ENCODE measurements around the gene SYT15.
A peak's percentile ranks its signal among the peaks of the same experiment; 100 is the strongest.

SYT15 gene

GRCh38 chr10:46543466-46544377, 35.2 kb upstream of the SYT15 start:
- no peaks in the 10 kb centered on the region for H4K20me1 ChIP-seq (ENCODE audit: insufficient read depth, low read length)
- TF ChIP-seq EZH2phosphoT487 (IDR thresholded peaks at IDR 0.05; ENCODE audit: low read depth), result no peak
- TF ChIP-seq, protein P1, sequence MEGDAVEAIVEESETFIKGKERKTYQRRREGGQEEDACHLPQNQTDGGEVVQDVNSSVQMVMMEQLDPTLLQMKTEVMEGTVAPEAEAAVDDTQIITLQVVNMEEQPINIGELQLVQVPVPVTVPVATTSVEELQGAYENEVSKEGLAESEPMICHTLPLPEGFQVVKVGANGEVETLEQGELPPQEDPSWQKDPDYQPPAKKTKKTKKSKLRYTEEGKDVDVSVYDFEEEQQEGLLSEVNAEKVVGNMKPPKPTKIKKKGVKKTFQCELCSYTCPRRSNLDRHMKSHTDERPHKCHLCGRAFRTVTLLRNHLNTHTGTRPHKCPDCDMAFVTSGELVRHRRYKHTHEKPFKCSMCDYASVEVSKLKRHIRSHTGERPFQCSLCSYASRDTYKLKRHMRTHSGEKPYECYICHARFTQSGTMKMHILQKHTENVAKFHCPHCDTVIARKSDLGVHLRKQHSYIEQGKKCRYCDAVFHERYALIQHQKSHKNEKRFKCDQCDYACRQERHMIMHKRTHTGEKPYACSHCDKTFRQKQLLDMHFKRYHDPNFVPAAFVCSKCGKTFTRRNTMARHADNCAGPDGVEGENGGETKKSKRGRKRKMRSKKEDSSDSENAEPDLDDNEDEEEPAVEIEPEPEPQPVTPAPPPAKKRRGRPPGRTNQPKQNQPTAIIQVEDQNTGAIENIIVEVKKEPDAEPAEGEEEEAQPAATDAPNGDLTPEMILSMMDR (IDR thresholded peaks at IDR 0.05; ENCODE audit: low read depth, low read length), result no peak
- no peak overlapping the region for H2AFZ ChIP-seq (ENCODE audit: low read depth, low read length)
- no peaks in the 10 kb centered on the region for H3K4me1 ChIP-seq (ENCODE audit: low read length)
- H3K27ac ChIP-seq (ENCODE audit: low read length), result no peak overlapping the region
- no peaks in the 10 kb centered on the region for H3K36me3 ChIP-seq (replicated peaks; ENCODE audit: low read depth, low read length)
- no peak overlapping the region for H3K9ac ChIP-seq (ENCODE audit: low read length)
- no peak overlapping the region for H3K4me3 ChIP-seq (ENCODE audit: low read length)
- no peaks in the 10 kb centered on the region for H3K9me3 ChIP-seq (ENCODE audit: insufficient read depth, low read length)
- H3K27me3 ChIP-seq (ENCODE audit: low read depth, low read length), result peaks cover 4% of the 10 kb centered on the region
- H3K4me2 ChIP-seq (ENCODE audit: low read length), result no peak overlapping the region
- H3K79me2 ChIP-seq (ENCODE audit: low read length), result no peaks in the 10 kb centered on the region

DNA sequence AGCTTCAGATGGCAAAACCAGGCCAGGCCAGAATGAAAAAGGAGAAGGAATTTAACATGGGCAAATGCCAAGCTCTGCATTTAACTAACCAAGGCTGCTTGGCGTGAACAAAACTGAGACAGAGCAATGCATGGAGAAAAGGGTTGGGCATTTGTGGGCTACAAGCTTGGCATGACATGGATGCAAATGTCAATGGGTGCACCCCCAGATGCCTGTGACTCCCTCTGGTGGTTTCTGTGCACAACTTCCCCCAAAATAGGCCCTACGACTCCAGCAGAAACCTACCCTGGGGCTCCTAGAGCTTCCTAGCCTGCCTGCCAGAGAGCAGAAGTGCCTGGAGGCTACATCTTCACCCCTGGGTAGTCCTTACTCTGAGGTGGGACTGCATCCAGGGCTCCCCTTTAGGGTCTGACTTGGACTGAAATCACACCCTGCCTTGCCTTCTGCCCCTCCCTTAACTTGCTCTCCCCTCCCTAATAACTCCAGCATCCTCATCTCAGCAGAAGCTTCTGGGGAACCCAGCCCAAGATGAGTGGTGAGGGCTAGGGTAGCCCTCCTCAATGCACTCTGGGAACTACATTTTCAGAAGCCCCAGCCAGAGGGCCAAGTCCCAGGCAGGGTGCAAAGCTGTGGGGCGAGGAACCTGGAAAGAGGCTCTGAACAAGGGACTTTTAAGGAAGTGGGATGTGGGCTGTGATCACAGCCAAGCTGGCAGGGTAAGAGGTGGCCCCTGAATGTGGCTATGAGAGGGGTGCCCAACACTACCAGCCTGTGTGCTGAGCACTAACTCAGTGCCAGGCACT, 33.7 kb upstream of the SYT15 start:
- H3K36me3 ChIP-seq (replicated peaks; ENCODE audit: low read depth, low read length), result no peaks in the 10 kb centered on the region
- TF ChIP-seq, protein P1 (IDR thresholded peaks at IDR 0.05; ENCODE audit: low read depth, low read length), result peak; percentile 35
- TF ChIP-seq EZH2phosphoT487 (IDR thresholded peaks at IDR 0.05; ENCODE audit: low read depth), result no peak
- no peaks in the 10 kb centered on the region for H3K27me3 ChIP-seq (ENCODE audit: low read depth, low read length)
- no peak overlapping the region for H2AFZ ChIP-seq (ENCODE audit: low read depth, low read length)
- no peak overlapping the region for H3K27ac ChIP-seq (ENCODE audit: low read length)
- no peak overlapping the region for H3K4me2 ChIP-seq (ENCODE audit: low read length)
- no peaks in the 10 kb centered on the region for H4K20me1 ChIP-seq (ENCODE audit: insufficient read depth, low read length)
- no peaks in the 10 kb centered on the region for H3K79me2 ChIP-seq (ENCODE audit: low read length)
- H3K4me3 ChIP-seq (ENCODE audit: low read length), result no peak overlapping the region
- no peaks in the 10 kb centered on the region for H3K4me1 ChIP-seq (ENCODE audit: low read length)
- H3K9ac ChIP-seq (ENCODE audit: low read length), result no peak overlapping the region
- H3K9me3 ChIP-seq (ENCODE audit: insufficient read depth, low read length), result no peaks in the 10 kb centered on the region

DNA sequence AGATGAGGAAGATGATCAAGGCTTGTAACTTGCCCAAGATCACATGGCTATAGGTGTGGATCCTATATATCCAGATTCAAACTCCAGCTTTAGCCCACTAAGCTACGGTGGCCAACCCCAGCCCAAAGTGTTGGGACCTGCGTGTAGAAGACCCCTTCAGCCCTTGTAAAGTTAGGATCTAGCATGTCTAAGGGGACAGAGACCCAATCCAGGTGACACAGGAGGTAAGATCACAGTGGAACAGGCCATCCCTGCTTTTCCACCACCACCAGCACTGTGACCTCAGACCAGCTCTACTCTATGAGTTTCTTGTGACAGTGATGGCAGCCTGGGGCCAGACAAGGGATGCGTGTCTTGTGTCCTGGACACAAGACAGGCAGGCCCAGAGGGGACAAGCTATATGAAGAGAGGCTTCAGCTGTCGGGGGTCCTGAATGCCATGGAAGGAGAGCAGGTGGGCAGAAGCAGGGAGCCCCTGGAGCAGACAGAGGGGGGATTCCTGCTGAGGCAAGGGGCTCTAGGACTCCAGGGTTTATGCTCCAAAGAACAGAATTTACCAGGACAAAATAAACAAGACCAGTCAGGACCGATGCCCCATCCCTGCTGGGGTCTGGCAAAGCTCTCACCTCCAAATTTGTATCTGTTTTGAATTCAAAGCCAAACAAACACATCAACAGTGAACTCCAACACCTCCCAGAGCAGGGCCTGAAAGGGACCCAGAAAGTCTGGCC, 32.9 kb upstream of the SYT15 start:
- H4K20me1 ChIP-seq (ENCODE audit: insufficient read depth, low read length), result no peaks in the 10 kb centered on the region
- H3K27me3 ChIP-seq (ENCODE audit: low read depth, low read length), result no peaks in the 10 kb centered on the region
- TF ChIP-seq, protein P1 (IDR thresholded peaks at IDR 0.05; ENCODE audit: low read depth, low read length), result no peak
- no peak for TF ChIP-seq EZH2phosphoT487 (IDR thresholded peaks at IDR 0.05; ENCODE audit: low read depth)
- no peak overlapping the region for H3K4me2 ChIP-seq (ENCODE audit: low read length)
- H3K36me3 ChIP-seq (replicated peaks; ENCODE audit: low read depth, low read length), result no peaks in the 10 kb centered on the region
- no peak overlapping the region for H3K27ac ChIP-seq (ENCODE audit: low read length)
- no peak overlapping the region for H3K9ac ChIP-seq (ENCODE audit: low read length)
- no peak overlapping the region for H2AFZ ChIP-seq (ENCODE audit: low read depth, low read length)
- no peaks in the 10 kb centered on the region for H3K79me2 ChIP-seq (ENCODE audit: low read length)
- H3K9me3 ChIP-seq (ENCODE audit: insufficient read depth, low read length), result no peaks in the 10 kb centered on the region
- no peaks in the 10 kb centered on the region for H3K4me1 ChIP-seq (ENCODE audit: low read length)
- H3K4me3 ChIP-seq (ENCODE audit: low read length), result no peak overlapping the region

All from OCI-LY3 (cell line).